ENCODE measurements around the gene SPATA31D1.

The SPATA31D1 gene

DNA sequence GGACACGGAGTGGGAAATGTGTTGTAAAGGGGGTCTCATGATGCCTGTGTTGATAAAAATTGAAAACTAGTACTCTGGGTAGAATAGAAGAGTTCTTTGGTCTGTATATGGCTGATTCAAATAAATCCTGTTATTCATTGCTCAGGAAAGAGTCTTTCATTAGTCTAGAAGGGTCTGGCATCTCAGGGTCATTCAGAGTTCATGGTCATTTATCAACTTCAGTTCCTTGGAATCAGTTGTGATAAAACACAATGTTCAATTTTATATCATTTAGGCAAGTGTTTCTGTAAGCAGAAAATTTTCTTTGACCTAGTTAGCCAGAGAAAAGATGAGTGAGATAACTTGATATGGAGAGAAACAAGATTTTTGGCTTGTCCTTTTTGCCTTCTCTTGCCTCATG is 36.3 kb downstream of the SPATA31D1 start:
- no peak for DNase-seq

GRCh38 chr9:82031538-82032280 is 43.1 kb downstream of the SPATA31D1 start:
- no peak for DNase-seq

- no peak for DNase-seq
These were observed 46.6 kb downstream of the SPATA31D1 start for GRCh38 chr9:82034956-82035731.

DNA sequence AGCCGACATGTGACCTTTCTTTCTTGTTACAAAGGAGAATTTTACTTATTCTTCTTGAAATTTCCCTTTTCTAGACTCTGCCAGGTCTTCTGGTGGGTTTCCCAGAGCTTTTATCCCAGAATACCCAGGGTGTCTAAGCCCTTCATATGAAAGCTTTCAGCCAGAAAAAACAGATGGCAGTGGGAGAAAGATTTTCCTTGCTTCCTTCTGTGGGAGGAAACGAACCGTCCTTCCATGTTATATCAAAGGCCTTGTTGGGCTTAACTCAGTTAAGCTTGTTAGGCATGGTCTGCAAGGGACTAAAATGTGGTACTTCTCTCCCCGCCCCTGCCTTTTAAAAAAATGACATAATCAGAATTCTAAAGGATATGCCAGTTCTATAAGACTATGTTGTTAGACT is 47.5 kb downstream of the SPATA31D1 start:
- DNase-seq, result no peak

GRCh38 chr9:82037126-82037525 is 48.6 kb downstream of the SPATA31D1 start:
- DNase-seq, result no peak

DNA sequence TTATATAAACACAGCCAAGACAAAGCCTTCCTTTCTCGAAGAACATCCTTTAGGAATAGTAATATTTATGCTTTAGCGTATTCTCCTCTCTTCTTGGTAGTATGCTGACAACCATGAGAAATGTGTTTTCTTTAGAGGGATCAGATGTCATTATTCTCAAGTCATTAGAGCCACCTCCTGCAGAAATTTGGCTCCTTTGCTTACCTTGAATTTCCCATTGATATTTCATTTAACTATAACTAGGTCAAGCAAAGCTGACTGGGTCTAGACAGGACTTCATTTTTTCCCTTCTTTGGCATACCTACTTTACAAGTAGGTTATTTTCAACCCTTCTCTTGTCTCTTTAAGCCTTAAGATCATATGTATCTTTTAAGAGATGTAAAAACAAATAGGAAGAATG is 50.3 kb downstream of the SPATA31D1 start:
- DNase-seq, result no peak

Data from NCI-H1092 (cell line).